CD14-positive monocyte (primary cell): ENCODE measurements around the gene OBSCN. TPM values are rescaled to one million over a fixed set of nuclear protein-coding genes. Genes with fewer than 3 reads are reported as not detected.

Experiments used
- DNase-seq, 3 donors: peaks; one replicate each; pipeline ENCODE4 v3.0.0-alpha.2; 2011 to 2022
- H2AFZ ChIP-seq: 2 replicates; pipeline ENCODE4 v1.6.0; 2012; ENCODE audit warnings: mild to moderate bottlenecking, low read depth, low read length, inconsistent platforms; ENCODE audit not compliant: insufficient read depth, poor library complexity, severe bottlenecking
- H3K27ac ChIP-seq, 2 donors: 1 replicate in 1 of 2; 2 replicates in 1 of 2; pipeline ENCODE4 v1.5.1; 2012 to 2013; ENCODE audit warnings: low read length in 2 of 2, control low read depth in 1 of 2, inconsistent platforms in 1 of 2, low read depth in 1 of 2, mild to moderate bottlenecking in 1 of 2
- H3K27me3 ChIP-seq, 2 donors: one replicate each; pipeline versions ENCODE4 v1.6.0 to v1.6.1; 2011 to 2013; ENCODE audit warnings: low read length in 2 of 2; ENCODE audit not compliant: control insufficient read depth in 2 of 2, insufficient read depth in 2 of 2
- H3K36me3 ChIP-seq, 2 donors: replicated peaks in 1 of 2; 1 replicate in 1 of 2; 2 replicates in 1 of 2; pipeline versions ENCODE4 v1.5.1 to v1.6.1; 2012 to 2013; ENCODE audit warnings: low read length in 2 of 2, control low read depth in 1 of 2, inconsistent platforms in 1 of 2, mild to moderate bottlenecking in 1 of 2; ENCODE audit not compliant: insufficient read depth in 2 of 2, control insufficient read depth in 1 of 2
- H3K4me1 ChIP-seq, 2 donors: 1 replicate in 1 of 2; 2 replicates in 1 of 2; pipeline versions ENCODE4 v1.5.1 to v1.6.1; 2012 to 2013; ENCODE audit warnings: low read length in 2 of 2, control low read depth in 1 of 2, inconsistent platforms in 1 of 2, mild to moderate bottlenecking in 1 of 2, moderate library complexity in 1 of 2; ENCODE audit not compliant: insufficient read depth in 2 of 2, control insufficient read depth in 1 of 2
- H3K4me2 ChIP-seq: replicated peaks from 2 replicates; pipeline ENCODE3; 2012; ENCODE audit warnings: low read length, moderate library complexity, mild to moderate bottlenecking; ENCODE audit not compliant: poor library complexity, severe bottlenecking; ENCODE audit errors: extremely low read depth
- H3K4me3 ChIP-seq, 3 experiments: fragments of 200-600 bp in 1 of 3; sonication (generic) in 1 of 3; replicated peaks in 1 of 3; 1 replicate in 2 of 3; 2 replicates in 1 of 3; pipeline ENCODE4 v1.5.1; 2011 to 2013; ENCODE audit warnings: low read length in 3 of 3, mild to moderate bottlenecking in 3 of 3, control low read depth in 2 of 3, low read depth in 2 of 3, inconsistent platforms in 1 of 3, moderate library complexity in 1 of 3
- H3K79me2 ChIP-seq: 2 replicates; pipeline ENCODE4 v1.6.0; 2012; ENCODE audit warnings: mild to moderate bottlenecking, control low read depth, inconsistent platforms, low read length, moderate library complexity; ENCODE audit not compliant: insufficient read depth
- H3K9ac ChIP-seq: 2 replicates; pipeline ENCODE4 v1.6.0; 2017; ENCODE audit warnings: low read length, mild to moderate bottlenecking; ENCODE audit not compliant: insufficient read depth, poor library complexity, severe bottlenecking
- H3K9me3 ChIP-seq, 2 donors: replicated peaks in 1 of 2; 1 replicate in 1 of 2; 2 replicates in 1 of 2; pipeline versions ENCODE4 v1.5.1 to v1.6.1; 2012 to 2013; ENCODE audit warnings: low read length in 2 of 2, control low read depth in 1 of 2; ENCODE audit not compliant: control insufficient read depth in 1 of 2, insufficient read depth in 1 of 2
- H4K20me1 ChIP-seq: 2 replicates; pipeline ENCODE4 v1.6.0; 2012; ENCODE audit warnings: mild to moderate bottlenecking, low read length, control low read depth, moderate library complexity; ENCODE audit not compliant: insufficient read depth
- H3K27ac Mint-ChIP-seq, 7 donors: one replicate each; pipeline ENCODE4 v1.8.0; 2020; ENCODE audit warnings: mild to moderate bottlenecking in 7 of 7, mixed read lengths in 7 of 7, moderate library complexity in 6 of 7, inconsistent platforms in 2 of 7
- H3K27me3 Mint-ChIP-seq, 3 donors: one replicate each; pipeline ENCODE4 v1.8.0; 2021 to 2022; ENCODE audit warnings: low read depth in 3 of 3, mild to moderate bottlenecking in 3 of 3, mixed read lengths in 3 of 3, moderate library complexity in 3 of 3, inconsistent platforms in 1 of 3
- H3K36me3 Mint-ChIP-seq, 2 donors: one replicate each; pipeline ENCODE4 v1.8.0; 2020; ENCODE audit warnings: mixed read lengths in 2 of 2, inconsistent platforms in 1 of 2, mild to moderate bottlenecking in 1 of 2
- H3K4me1 Mint-ChIP-seq: one replicate; pipeline ENCODE4 v1.8.0; 2020; ENCODE audit warnings: mild to moderate bottlenecking, mixed read lengths
- H3K4me3 Mint-ChIP-seq, 2 donors: one replicate each; pipeline ENCODE4 v1.8.0; 2020; ENCODE audit warnings: mild to moderate bottlenecking in 2 of 2, mixed read lengths in 2 of 2, moderate library complexity in 1 of 2
- H3K9me3 Mint-ChIP-seq, 7 donors: one replicate each; pipeline ENCODE4 v1.8.0; 2020 to 2022; ENCODE audit warnings: mixed read lengths in 7 of 7, mild to moderate bottlenecking in 6 of 7, moderate library complexity in 6 of 7, inconsistent platforms in 2 of 7
- CTCF ChIP-seq: fragments of 200-600 bp; IDR thresholded peaks from one replicate; pipeline ENCODE4 v1.8.0; 2022; ENCODE audit warnings: antibody characterized with exemption, mild to moderate bottlenecking
- WGBS: methylation state at CpG from one replicate; pipeline ENCODE4 v1.1.5; 2013; ENCODE audit warnings: missing lambda C conversion rate; ENCODE audit not compliant: insufficient coverage; 5-methylcytosine and 5-hydroxymethylcytosine counted together
- intact Hi-C, 2 donors: fragments of 100-400 bp; cut with micrococcal nuclease; formaldehyde crosslinking; loops; one replicate each; pipeline versions ENCODE4 v1.15.0 to v1.15.1; 2023
- polyA plus RNA-seq, 3 donors: library from polyadenylated mRNA; depleted of rRNA in 1 of 3; unstranded in 2 of 3; stranded (reverse) in 1 of 3; fragments of 300-500 nt in 2 of 3; fragments of >200 nt in 1 of 3; fragmentation: Illumina TruSeq in 2 of 3; gene quantifications; 1 replicate in 2 of 3; 2 replicates in 1 of 3; pipeline ENCODE4 v1.2.3, GENCODE V29; 2012 to 2021

Gene OBSCN
- polyA plus RNA-seq, 3 donors = 0.57 to 1.5 (median 0.76) TPM

- Histone ChIP-seq H3K9me3 (no peaks in the 10 kb centered on the region), H4K20me1 (no peaks in the 10 kb centered on the region), H3K4me2 (no peak overlapping the region), H3K27me3 (no peaks in the 10 kb centered on the region), H3K79me2 (no peaks in the 10 kb centered on the region), H3K4me1 (no peaks in the 10 kb centered on the region), H3K4me3 (no peak overlapping the region), H3K27ac (no peak overlapping the region), H3K36me3 (no peaks in the 10 kb centered on the region), H2AFZ (no peak overlapping the region), H3K9ac (no peak overlapping the region)
- 91% methylated on average over 16 of the region's 19 CpGs for WGBS
- Mint-ChIP-seq H3K27me3 (peaks cover 0 to 2% (median 2%) of the 10 kb centered on the region in 3 donors), H3K4me3 (no peak overlapping the region), H3K36me3 (no peaks in the 10 kb centered on the region), H3K27ac (no peak overlapping the region), H3K9me3 (no peaks in the 10 kb centered on the region), H3K4me1 (no peaks in the 10 kb centered on the region)
- intact Hi-C loops = no loop called here
- DNase-seq = no peak
- TF ChIP-seq CTCF = no peak
Measured at GRCh38 chr1:228354390-228355320, 146.8 kb downstream of the OBSCN start.

GRCh38 chr1:228356897-228357680 is 149.2 kb downstream of the OBSCN start:
- no peak overlapping the region for H3K27ac Mint-ChIP-seq
- no peak for DNase-seq
- H2AFZ ChIP-seq = no peak overlapping the region
- no peaks in the 10 kb centered on the region for H3K36me3 Mint-ChIP-seq
- H3K9me3 ChIP-seq = no peaks in the 10 kb centered on the region
- 83% methylated on average over 2 of the region's 8 CpGs for WGBS
- no peaks in the 10 kb centered on the region for H3K27me3 ChIP-seq
- H3K79me2 ChIP-seq = no peaks in the 10 kb centered on the region
- TF ChIP-seq CTCF = no peak
- no peaks in the 10 kb centered on the region for H3K4me1 ChIP-seq
- H3K4me3 ChIP-seq = no peak overlapping the region
- no peak overlapping the region for H3K9ac ChIP-seq
- H4K20me1 ChIP-seq = no peaks in the 10 kb centered on the region
- intact Hi-C loops = no loop called here
- no peak overlapping the region for H3K4me2 ChIP-seq
- H3K36me3 ChIP-seq = no peaks in the 10 kb centered on the region
- peaks cover 0 to 2% (median 0%) of the 10 kb centered on the region in 3 donors for H3K27me3 Mint-ChIP-seq
- no peak overlapping the region for H3K4me3 Mint-ChIP-seq
- H3K9me3 Mint-ChIP-seq = no peaks in the 10 kb centered on the region
- H3K4me1 Mint-ChIP-seq = no peaks in the 10 kb centered on the region
- no peak overlapping the region for H3K27ac ChIP-seq
